Muscle layer of duodenum (tissue), 2 donors: ENCODE measurements around the gene PI16.

Source experiments
- H3K27ac ChIP-seq: one replicate; pipeline ENCODE4 v1.7.0; 2013; ENCODE audit warnings: mild to moderate bottlenecking, low read length
- H3K27me3 ChIP-seq: one replicate; pipeline ENCODE4 v1.7.0; 2013; ENCODE audit warnings: low read depth, mild to moderate bottlenecking, control low read depth, low read length
- H3K36me3 ChIP-seq, 2 donors: one replicate each; pipeline ENCODE4 v1.7.0; 2013; ENCODE audit warnings: low read length in 2 of 2, control low read depth in 1 of 2, mild to moderate bottlenecking in 1 of 2; ENCODE audit not compliant: insufficient read depth in 2 of 2, control insufficient read depth in 1 of 2
- H3K4me1 ChIP-seq, 2 donors: one replicate each; pipeline ENCODE4 v1.7.0; 2013; ENCODE audit warnings: low read length in 2 of 2, mild to moderate bottlenecking in 2 of 2, control low read depth in 1 of 2, moderate library complexity in 1 of 2; ENCODE audit not compliant: insufficient read depth in 2 of 2, control insufficient read depth in 1 of 2
- H3K4me3 ChIP-seq, 2 donors: one replicate each; pipeline ENCODE4 v1.7.0; 2013; ENCODE audit warnings: low read length in 2 of 2, low read depth in 1 of 2, mild to moderate bottlenecking in 1 of 2
- H3K9me3 ChIP-seq, 2 donors: one replicate each; pipeline ENCODE4 v1.7.0; 2013; ENCODE audit warnings: low read length in 2 of 2, control low read depth in 1 of 2, mild to moderate bottlenecking in 1 of 2; ENCODE audit not compliant: control insufficient read depth in 1 of 2
- donor health status: healthy.

The PI16 gene

DNA sequence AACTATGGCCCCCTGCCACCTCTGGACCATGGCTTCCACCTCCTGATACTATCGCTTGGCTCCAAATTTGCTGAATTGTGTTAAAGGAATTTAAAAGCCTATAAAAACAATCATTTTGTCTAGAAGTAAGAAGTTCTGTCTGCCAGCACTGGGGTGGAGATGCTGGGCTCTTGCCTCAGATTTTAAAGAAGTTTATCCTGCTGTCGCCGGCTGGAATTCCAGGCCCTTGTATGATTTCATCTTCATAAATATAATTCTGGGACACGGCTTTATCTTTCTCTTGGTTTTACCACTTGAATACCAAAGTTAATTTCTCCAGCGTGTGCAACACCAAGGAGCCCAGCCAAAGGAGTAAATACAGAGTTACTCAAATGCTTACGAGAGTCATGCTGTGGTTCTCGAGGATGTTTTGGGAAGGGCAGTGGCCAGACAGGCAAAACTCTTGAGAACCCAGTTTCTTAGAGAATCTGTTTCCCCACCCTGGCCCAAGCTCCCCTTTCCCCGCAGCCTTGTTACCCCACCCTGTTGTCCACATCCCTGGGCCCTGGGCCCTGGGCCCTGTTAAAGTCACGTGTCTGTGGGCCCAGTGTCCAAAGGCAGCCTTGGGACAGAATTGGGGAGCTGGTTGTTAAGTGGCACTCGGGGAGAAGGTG is 36.9 kb upstream of the PI16 start:
- peak overlapping the region; percentile 56 for H3K27ac ChIP-seq
- H3K27me3 ChIP-seq, result no peaks in the 10 kb centered on the region
- no peaks in the 10 kb centered on the region for H3K9me3 ChIP-seq
- H3K4me3 ChIP-seq, result peak overlapping the region in 1 of 2 donors; percentile 16
- H3K4me1 ChIP-seq, result peaks cover 7 to 30% of the 10 kb centered on the region in 2 donors
- H3K36me3 ChIP-seq, result peaks cover 38 to 56% of the 10 kb centered on the region in 2 donors

DNA sequence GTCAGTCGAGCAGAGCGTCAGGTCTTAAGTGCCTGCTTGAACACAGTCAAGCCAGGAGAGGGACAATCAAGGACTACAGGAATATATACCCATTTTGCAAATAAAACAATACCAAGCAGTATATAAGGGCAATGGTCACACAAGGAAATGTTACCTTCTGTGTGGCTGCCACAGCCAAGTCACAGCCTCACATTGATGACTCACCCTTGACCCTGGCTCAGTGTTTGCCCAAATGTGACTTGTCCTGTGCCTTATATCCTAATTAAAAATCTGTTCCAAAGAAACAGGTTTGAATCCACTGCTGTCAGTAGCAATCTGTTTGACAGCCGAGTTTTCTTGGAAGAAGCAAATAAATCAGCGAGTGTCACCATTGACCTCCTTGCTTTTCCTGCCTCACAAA is 34.5 kb upstream of the PI16 start:
- Histone ChIP-seq H3K4me3 (no peak overlapping the region), H3K27ac (no peak overlapping the region), H3K4me1 (peaks cover 7 to 35% of the 10 kb centered on the region in 2 donors), H3K36me3 (peaks cover 48 to 58% of the 10 kb centered on the region in 2 donors), H3K9me3 (no peaks in the 10 kb centered on the region), H3K27me3 (no peaks in the 10 kb centered on the region)

DNA sequence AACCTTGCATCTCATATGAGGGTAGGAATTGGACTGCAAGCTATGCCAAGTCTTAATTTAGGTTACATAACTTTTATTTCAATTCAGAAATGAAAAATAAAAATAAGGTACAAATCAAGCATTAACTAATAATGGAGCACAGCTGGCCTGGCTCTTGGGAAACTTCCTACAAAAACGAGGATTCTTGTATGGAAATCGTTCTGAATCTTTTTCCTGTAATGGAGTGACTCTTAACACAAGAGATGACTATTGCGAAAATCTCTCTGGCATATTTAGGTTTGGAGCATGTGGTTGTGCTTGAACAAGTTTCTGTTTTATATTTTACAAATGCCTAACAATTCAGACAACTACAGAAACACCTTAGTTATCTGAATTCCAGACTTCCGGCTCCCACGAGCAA is 34.0 kb upstream of the PI16 start:
- H3K9me3 ChIP-seq, result no peaks in the 10 kb centered on the region
- H3K27ac ChIP-seq, result peak overlapping the region; percentile 58
- H3K36me3 ChIP-seq, result peaks cover 48 to 56% of the 10 kb centered on the region in 2 donors
- H3K4me1 ChIP-seq, result peaks cover 7 to 35% of the 10 kb centered on the region in 2 donors
- H3K4me3 ChIP-seq, result no peak overlapping the region
- no peaks in the 10 kb centered on the region for H3K27me3 ChIP-seq

DNA sequence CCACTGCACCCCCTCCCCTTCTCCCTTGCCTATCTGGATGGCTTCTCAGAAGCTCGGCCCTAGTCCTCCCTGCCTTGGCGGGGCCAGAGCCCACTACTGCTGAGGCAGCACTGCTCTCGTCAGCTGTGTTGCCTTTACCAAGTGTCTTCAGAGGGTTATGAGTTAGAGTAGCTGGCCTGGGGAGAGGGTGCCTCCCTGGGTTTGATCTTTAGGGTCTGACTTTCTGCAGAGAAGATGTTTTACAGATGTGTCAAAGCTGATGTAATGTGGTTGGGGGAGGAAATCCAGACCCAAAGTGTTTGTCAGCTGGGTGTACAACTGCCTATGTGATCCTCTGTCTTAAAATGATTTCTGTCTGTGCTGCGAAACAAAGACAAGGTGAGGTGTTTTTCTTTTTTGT is 30.4 kb upstream of the PI16 start:
- Histone ChIP-seq H3K27ac (no peak overlapping the region), H3K27me3 (no peaks in the 10 kb centered on the region), H3K4me3 (no peak overlapping the region), H3K4me1 (peaks cover 0 to 37% of the 10 kb centered on the region in 2 donors), H3K36me3 (peaks cover 33 to 35% of the 10 kb centered on the region in 2 donors), H3K9me3 (no peaks in the 10 kb centered on the region)

DNA sequence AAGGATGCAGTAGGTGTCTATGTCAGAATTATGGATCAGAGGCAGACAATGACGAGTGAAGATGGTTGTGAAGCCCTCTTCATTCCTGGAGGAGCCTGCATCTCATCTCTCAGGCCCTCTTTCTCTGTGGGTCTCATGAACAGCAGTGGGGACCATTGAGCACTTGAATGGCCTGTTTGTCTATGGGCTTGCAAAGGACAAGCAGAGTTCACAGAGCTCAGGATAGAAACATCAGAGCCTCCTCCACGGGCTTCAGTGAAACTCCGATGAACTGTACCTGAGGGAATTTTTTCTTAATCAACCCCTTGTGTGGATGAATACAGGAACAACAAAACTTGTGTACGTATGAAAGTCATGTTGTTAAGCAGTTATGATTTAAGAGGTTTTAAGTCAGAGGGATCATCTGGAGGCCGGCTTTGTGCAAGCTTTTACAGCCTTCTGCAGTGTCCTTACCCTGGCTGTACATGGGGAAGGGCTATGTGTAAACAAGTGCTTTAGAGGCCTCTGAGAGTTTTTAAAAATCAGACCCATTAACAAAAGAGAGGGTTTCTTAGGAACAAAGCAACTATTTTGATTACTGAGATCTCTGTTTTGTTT is 29.7 kb upstream of the PI16 start:
- Histone ChIP-seq H3K27ac (no peak overlapping the region), H3K36me3 (peaks cover 26 to 28% of the 10 kb centered on the region in 2 donors), H3K27me3 (no peaks in the 10 kb centered on the region), H3K4me1 (peaks cover 0 to 31% of the 10 kb centered on the region in 2 donors), H3K9me3 (no peaks in the 10 kb centered on the region), H3K4me3 (no peak overlapping the region)

DNA sequence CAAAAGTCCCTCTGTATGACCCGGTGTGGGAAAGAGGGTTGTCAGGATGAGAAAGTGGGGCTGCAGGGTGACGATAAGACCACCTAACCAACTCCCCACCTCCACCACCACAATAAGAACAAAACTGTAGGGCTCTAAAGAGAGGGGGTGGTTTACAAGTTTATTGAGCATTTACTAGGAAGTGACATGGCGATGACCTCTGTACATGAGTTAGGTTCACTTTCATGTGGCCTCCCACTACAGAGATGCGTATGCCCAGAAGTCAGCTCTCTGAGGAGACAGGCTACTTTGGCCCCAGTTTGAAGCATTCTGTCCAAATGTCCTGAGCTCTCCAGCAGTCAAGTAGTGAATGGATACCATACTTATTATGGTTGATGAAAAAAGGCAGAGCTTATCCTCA is 28.7 kb upstream of the PI16 start:
- H3K9me3 ChIP-seq, result no peaks in the 10 kb centered on the region
- H3K4me1 ChIP-seq, result peaks cover 0 to 30% of the 10 kb centered on the region in 2 donors
- no peak overlapping the region for H3K4me3 ChIP-seq
- no peak overlapping the region for H3K27ac ChIP-seq
- peaks cover 21 to 23% of the 10 kb centered on the region in 2 donors for H3K36me3 ChIP-seq
- H3K27me3 ChIP-seq, result no peaks in the 10 kb centered on the region

DNA sequence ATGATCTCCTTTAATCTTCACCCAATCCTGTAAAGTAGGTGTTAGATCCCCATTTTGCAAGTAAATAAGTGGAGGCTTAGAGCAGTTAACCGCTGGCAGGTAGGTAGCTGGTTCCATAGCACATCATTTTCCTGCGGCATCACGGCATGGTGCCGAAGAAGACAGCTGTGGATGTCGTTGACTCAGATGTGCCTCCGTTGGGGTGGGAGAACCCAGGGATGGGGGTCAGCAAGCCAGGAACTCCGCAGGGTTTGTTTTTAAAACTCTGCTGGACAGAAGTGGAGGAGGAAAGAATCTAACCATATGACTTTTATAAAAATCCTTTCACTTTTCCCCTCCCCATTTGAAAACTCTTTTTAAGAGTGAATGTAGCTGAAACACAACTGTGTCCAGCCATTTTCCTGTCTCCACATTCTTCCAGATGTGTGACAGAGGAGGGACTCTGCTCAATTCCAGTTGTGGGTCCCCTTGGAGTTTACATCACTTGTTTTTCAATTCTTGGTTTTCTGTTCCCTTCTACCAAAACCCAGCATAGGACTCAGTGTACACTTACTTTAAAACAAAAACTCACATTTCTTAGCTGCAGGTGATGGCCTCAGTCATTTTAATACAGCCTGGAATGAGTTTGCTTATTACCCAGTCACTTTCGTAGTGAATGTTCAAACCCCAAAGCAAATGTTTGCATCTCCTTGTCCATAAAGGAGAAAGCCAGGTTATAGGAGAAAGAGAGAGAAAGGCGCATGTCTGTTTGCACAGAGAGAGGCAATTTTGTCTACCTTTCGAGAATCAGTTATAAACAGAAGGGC is 27.6 kb upstream of the PI16 start:
- peaks cover 18 to 21% of the 10 kb centered on the region in 2 donors for H3K36me3 ChIP-seq
- H3K27ac ChIP-seq, result no peak overlapping the region

DNA sequence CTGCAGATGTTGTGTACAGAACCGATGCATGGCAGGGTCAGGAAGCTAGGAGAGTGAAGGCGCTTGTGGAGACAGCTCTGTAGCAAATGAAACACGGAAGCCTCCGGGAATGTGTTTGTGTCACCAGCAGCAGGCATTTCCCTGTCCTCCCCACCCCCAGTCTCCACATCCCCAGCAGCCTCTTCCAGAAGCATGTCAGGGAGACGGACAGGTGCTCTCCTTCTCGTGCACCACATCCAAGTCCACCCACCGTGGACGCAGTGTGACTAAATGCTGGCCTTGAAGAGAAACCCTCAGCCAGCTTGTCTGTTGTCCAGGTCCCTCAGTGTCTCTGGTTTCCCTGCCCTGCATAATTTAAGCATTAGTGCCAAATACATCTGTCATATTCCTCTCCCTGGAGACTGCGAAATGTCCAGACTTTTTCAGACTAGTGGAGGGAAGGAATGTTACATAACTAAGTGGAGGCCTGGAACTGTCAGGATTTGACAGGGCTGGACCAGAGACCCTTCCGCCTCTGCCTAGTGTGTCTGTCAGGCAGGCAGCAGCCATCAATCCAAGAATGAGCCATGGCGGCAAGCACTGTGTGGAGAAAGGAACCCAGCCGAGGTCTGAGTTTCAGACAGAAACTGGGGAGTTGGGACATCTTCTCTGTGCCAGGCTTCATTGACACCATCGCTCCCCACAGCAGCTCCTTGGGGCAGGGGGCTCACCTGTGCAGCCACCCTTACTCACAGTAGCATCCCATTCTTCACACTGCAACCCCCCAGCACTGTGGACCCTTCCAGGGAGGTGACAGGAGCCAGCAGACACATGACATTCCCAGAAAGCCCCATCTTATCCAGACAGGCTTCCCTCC is 26.6 kb upstream of the PI16 start:
- Histone ChIP-seq H3K4me1 (peaks cover 0 to 30% of the 10 kb centered on the region in 2 donors), H3K36me3 (peaks cover 18 to 21% of the 10 kb centered on the region in 2 donors), H3K27me3 (no peaks in the 10 kb centered on the region), H3K4me3 (no peak overlapping the region), H3K9me3 (no peaks in the 10 kb centered on the region), H3K27ac (peak overlapping the region; percentile 6)

More for the DNA sequence above, 27.6 kb upstream of the PI16 start:
- Histone ChIP-seq H3K4me3 (no peak overlapping the region), H3K4me1 (peaks cover 0 to 30% of the 10 kb centered on the region in 2 donors), H3K9me3 (no peaks in the 10 kb centered on the region), H3K27me3 (no peaks in the 10 kb centered on the region)

DNA sequence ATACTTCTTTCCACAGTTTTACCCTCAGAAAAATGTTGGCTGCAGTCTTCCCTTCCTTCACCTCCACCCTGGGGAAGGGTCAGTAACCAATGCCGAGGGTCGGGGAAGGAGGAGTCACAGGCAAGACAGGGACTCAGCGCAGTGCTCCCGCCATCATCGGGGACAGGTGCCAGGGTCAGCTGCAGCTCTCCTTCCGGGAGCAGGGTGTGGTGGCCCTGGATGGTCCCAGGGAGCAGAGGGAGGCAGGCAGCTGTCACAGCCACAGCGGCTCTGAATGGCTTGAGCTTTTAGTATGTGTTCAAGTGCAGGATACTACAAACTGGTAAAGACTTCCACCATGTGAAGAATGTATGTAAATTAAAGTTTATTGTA is 26.0 kb upstream of the PI16 start:
- no peak overlapping the region for H3K4me3 ChIP-seq
- no peak overlapping the region for H3K27ac ChIP-seq
- peaks cover 0 to 30% of the 10 kb centered on the region in 2 donors for H3K4me1 ChIP-seq
- no peaks in the 10 kb centered on the region for H3K9me3 ChIP-seq
- no peaks in the 10 kb centered on the region for H3K27me3 ChIP-seq
- H3K36me3 ChIP-seq, result peaks cover 13 to 16% of the 10 kb centered on the region in 2 donors

DNA sequence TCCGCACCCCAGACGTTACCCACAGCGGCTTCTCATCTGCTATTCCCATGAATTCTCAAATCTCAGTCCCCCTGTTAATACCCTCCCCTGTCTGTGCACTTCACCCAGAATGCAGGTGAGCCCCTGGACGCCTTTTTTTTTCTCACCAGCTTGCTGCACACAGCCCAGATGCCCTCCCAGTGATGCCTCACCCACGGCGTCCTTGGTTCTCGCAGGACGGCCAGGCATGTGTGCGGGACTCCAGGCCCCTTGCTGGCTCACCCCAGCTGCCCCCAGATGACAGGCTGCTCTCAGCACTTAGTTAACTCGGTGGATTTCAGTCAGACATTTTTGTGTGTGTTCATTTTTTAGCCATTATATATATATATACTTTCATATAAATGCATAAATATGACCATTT is 25.4 kb upstream of the PI16 start:
- Histone ChIP-seq H3K9me3 (no peaks in the 10 kb centered on the region), H3K4me1 (peaks cover 0 to 27% of the 10 kb centered on the region in 2 donors), H3K27me3 (no peaks in the 10 kb centered on the region), H3K27ac (no peak overlapping the region), H3K36me3 (peaks cover 7 to 10% of the 10 kb centered on the region in 2 donors), H3K4me3 (no peak overlapping the region)

DNA sequence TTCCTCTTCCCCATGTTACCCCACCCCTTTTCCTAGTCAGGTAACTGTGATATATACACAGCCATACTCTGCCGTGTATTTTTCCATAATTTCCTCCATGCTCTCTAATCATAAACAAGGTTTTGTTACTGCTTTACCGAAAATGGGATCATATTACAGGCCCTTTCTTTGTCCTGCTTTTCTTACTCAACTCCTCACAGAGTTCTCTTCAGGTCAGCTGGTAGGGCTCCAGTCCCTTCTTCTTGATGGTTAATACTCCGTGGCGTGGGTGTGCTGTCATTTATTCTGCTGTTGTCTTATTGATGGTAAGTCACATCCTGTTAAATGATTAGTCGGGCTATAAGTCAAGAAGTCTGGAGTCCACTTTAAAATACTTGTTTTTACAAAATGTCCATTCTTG is 24.9 kb upstream of the PI16 start:
- Histone ChIP-seq H3K36me3 (peaks cover 5% of the 10 kb centered on the region in 2 donors), H3K27ac (no peak overlapping the region), H3K27me3 (no peaks in the 10 kb centered on the region), H3K9me3 (no peaks in the 10 kb centered on the region), H3K4me3 (no peak overlapping the region), H3K4me1 (peaks cover 0 to 25% of the 10 kb centered on the region in 2 donors)
